HEK293 (cell line): ENCODE results near the gene NCKAP5.

Experiments
- CTCF ChIP-seq: fragments of 450-650 bp; formaldehyde crosslinking; IDR thresholded peaks from 2 replicates; pipeline ENCODE4 v1.5.1; 2016; ENCODE audit warnings: missing biosample characterization, missing genetic modification characterization
- OVOL3 ChIP-seq: fragments of 450-650 bp; formaldehyde crosslinking; IDR thresholded peaks from 2 replicates; pipeline ENCODE4 v1.5.1; 2016; ENCODE audit warnings: missing biosample characterization, missing genetic modification characterization
- SCRT2 ChIP-seq: fragments of 450-650 bp; formaldehyde crosslinking; IDR thresholded peaks from 2 replicates; pipeline ENCODE4 v1.5.1; 2016; ENCODE audit warnings: missing biosample characterization, missing genetic modification characterization
- TCF7L2 ChIP-seq: IDR thresholded peaks from 2 replicates; pipeline ENCODE4 v1.6.1; 2011; ENCODE audit warnings: low read depth, mild to moderate bottlenecking, inconsistent platforms, low read length, moderate library complexity, borderline replicate concordance
- ZBTB1 ChIP-seq: fragments of 450-650 bp; formaldehyde crosslinking; IDR thresholded peaks from 2 replicates; pipeline ENCODE4 v1.5.1; 2016; ENCODE audit warnings: missing biosample characterization, missing genetic modification characterization
- ZNF146 ChIP-seq: fragments of 450-650 bp; formaldehyde crosslinking; IDR thresholded peaks from 2 replicates; pipeline ENCODE4 v1.5.1; 2016; ENCODE audit warnings: missing biosample characterization, missing genetic modification characterization
- ZNF169 ChIP-seq: fragments of 450-650 bp; formaldehyde crosslinking; IDR thresholded peaks from 2 replicates; pipeline ENCODE4 v1.5.1; 2016; ENCODE audit warnings: missing biosample characterization, missing genetic modification characterization
- ZNF214 ChIP-seq: fragments of 450-650 bp; formaldehyde crosslinking; IDR thresholded peaks from 2 replicates; pipeline ENCODE4 v1.5.1; 2017; ENCODE audit warnings: missing biosample characterization, mild to moderate bottlenecking, missing genetic modification characterization, borderline replicate concordance
- ZNF274 ChIP-seq, 2 experiments: fragments of 200-500 bp in 1 of 2; fragments of 450-650 bp in 1 of 2; sonication (Bioruptor generic) in 1 of 2; formaldehyde crosslinking in 1 of 2; IDR thresholded peaks; 2 replicates each; pipeline versions ENCODE4 v1.5.1 to v1.6.1; 2014 to 2016; ENCODE audit warnings: borderline replicate concordance in 1 of 2, inconsistent platforms in 1 of 2, low read length in 1 of 2, missing biosample characterization in 1 of 2, missing genetic modification characterization in 1 of 2
- ZNF510 ChIP-seq: fragments of 450-650 bp; formaldehyde crosslinking; IDR thresholded peaks from 2 replicates; pipeline ENCODE4 v1.5.1; 2018; ENCODE audit warnings: mild to moderate bottlenecking, missing genetic modification characterization, missing biosample characterization; ENCODE audit not compliant: insufficient replicate concordance
- ZNF791 ChIP-seq: fragments of 450-650 bp; formaldehyde crosslinking; IDR thresholded peaks from 2 replicates; pipeline ENCODE4 v1.5.1; 2016; ENCODE audit warnings: missing biosample characterization, missing genetic modification characterization

- TF ChIP-seq ZNF510 (tag by site-specific recombination) (no peak), SCRT2 (tag by site-specific recombination) (no peak), ZNF791 (tag by site-specific recombination) (no peak), ZNF214 (tag by site-specific recombination) (no peak), ZNF274 (IDR thresholded peaks at IDR 0.05; ENCODE audit: low read length) (no peak), ZNF274 (tag by site-specific recombination; IDR thresholded peaks at IDR 0.05; ENCODE audit: borderline replicate concordance) (no peak), CTCF (tag by site-specific recombination) (no peak), ZBTB1 (no peak), ZNF146 (no peak), TCF7L2 (no peak), ZNF169 (tag by site-specific recombination) (no peak), OVOL3 (tag by site-specific recombination) (no peak)
Observed at GRCh38 chr2:133209325-133209724, 358.9 kb downstream of the NCKAP5 start.
